GDM1 (cell line): ENCODE results near the gene TAF10.
A peak's percentile ranks its signal among the peaks of the same experiment; 100 is the strongest.

Source experiments
- DNase-seq: peaks from one replicate; lab custom pipeline; 2025; lab: John Stamatoyannopoulos, UW

The TAF10 gene

GRCh38 chr11:6583584-6583983 lies 28.4 kb downstream of the TAF10 start:
- DNase-seq: no peak

- DNase-seq: no peak
These were observed 32.3 kb downstream of the TAF10 start for GRCh38 chr11:6579681-6580080.

GRCh38 chr11:6578134-6578533 lies 33.9 kb downstream of the TAF10 start:
- no peak for DNase-seq

- no peak for DNase-seq
These were observed 35.3 kb downstream of the TAF10 start for GRCh38 chr11:6576471-6577373.

- DNase-seq: no peak
These were observed 37.0 kb downstream of the TAF10 start for GRCh38 chr11:6574816-6575715.

GRCh38 chr11:6572215-6572614 lies 39.8 kb downstream of the TAF10 start:
- DNase-seq: no peak

GRCh38 chr11:6571434-6572008 lies 40.5 kb downstream of the TAF10 start:
- DNase-seq: no peak

GRCh38 chr11:6570691-6571427 lies 41.2 kb downstream of the TAF10 start:
- DNase-seq: no peak

GRCh38 chr11:6569706-6570105 lies 42.3 kb downstream of the TAF10 start:
- no peak for DNase-seq

GRCh38 chr11:6568191-6568918 lies 43.7 kb downstream of the TAF10 start:
- DNase-seq: peak; percentile 13

GRCh38 chr11:6567371-6567745 lies 44.7 kb downstream of the TAF10 start:
- DNase-seq: no peak

- no peak for DNase-seq
These were observed 45.2 kb downstream of the TAF10 start for GRCh38 chr11:6566704-6567370.

GRCh38 chr11:6565988-6566703 lies 45.9 kb downstream of the TAF10 start:
- no peak for DNase-seq

- DNase-seq: no peak
These were observed 46.7 kb downstream of the TAF10 start for GRCh38 chr11:6565325-6565724.

GRCh38 chr11:6563667-6564066 lies 48.3 kb downstream of the TAF10 start:
- no peak for DNase-seq

- DNase-seq: no peak
These were observed 48.8 kb downstream of the TAF10 start for GRCh38 chr11:6563121-6563619.

GRCh38 chr11:6561288-6561687 lies 50.7 kb downstream of the TAF10 start:
- DNase-seq: no peak
